Measurements from ENCODE around the gene OSBPL9.

OSBPL9 gene

GRCh38 chr1:51829058-51829457 is 212.2 kb downstream of the OSBPL9 start:
- DNase-seq (ENCODE audit: low read depth, low spot score), result no peak
- Histone ChIP-seq H3K27ac (no peak overlapping the region), H3K36me3 (ENCODE audit: insufficient read depth, low read length) (peaks cover 89% of the 10 kb centered on the region), H3K9me3 (ENCODE audit: low read depth, low read length) (no peaks in the 10 kb centered on the region; the same call in 1 of the 2 replicates), H3K4me3 (no peak overlapping the region), H3K9ac (ENCODE audit: insufficient read length) (no peak overlapping the region)
- TF ChIP-seq EZH2 (IDR thresholded peaks at IDR 0.05) (no peak), FOXP2 (optimal IDR thresholded peaks at IDR 0.05; ENCODE audit: control extremely low read depth, extremely low read length, insufficient read depth) (no peak), POLR2AphosphoS5 (IDR thresholded peaks at IDR 0.05; ENCODE audit: borderline replicate concordance, low read depth, low read length) (no peak)

DNA sequence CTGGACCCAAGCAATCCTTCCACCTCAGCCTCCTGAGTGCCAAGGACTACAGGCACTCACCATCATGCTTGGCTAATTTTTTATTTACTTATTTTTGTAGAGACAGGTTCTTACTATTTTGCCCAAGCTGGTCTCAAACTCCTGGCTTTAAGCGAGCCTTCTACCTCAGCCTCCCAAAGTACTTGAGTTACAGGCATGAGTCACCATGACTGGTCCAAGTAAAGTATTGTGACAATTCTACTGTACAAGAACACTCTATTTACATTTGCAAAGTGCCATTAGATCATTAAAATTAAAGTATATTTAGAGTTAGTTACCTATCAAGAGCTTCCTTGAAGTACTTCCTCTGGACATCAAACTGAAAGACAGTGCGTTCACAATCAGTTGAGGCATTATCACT is 216.8 kb downstream of the OSBPL9 start:
- Histone ChIP-seq H3K9me3 (ENCODE audit: low read depth, low read length) (no peaks in the 10 kb centered on the region; the same call in 1 of the 2 replicates), H3K4me3 (no peak overlapping the region), H3K27ac (no peak overlapping the region), H3K9ac (ENCODE audit: insufficient read length) (no peak overlapping the region), H3K36me3 (ENCODE audit: insufficient read depth, low read length) (peaks cover 92% of the 10 kb centered on the region)
- TF ChIP-seq FOXP2 (optimal IDR thresholded peaks at IDR 0.05; ENCODE audit: control extremely low read depth, extremely low read length, insufficient read depth) (no peak), POLR2AphosphoS5 (IDR thresholded peaks at IDR 0.05; ENCODE audit: borderline replicate concordance, low read depth, low read length) (no peak), EZH2 (IDR thresholded peaks at IDR 0.05) (no peak)
- DNase-seq (ENCODE audit: low read depth, low spot score), result no peak

GRCh38 chr1:51837243-51837642 is 220.4 kb downstream of the OSBPL9 start:
- H3K9me3 ChIP-seq (ENCODE audit: low read depth, low read length), result no peaks in the 10 kb centered on the region
- H3K36me3 ChIP-seq (ENCODE audit: insufficient read depth, low read length), result peaks cover 76% of the 10 kb centered on the region
- H3K9ac ChIP-seq (ENCODE audit: insufficient read length), result no peak overlapping the region
- DNase-seq (ENCODE audit: low read depth, low spot score), result no peak
- TF ChIP-seq POLR2AphosphoS5 (IDR thresholded peaks at IDR 0.05; ENCODE audit: borderline replicate concordance, low read depth, low read length) (no peak), EZH2 (IDR thresholded peaks at IDR 0.05) (no peak), FOXP2 (optimal IDR thresholded peaks at IDR 0.05; ENCODE audit: control extremely low read depth, extremely low read length, insufficient read depth) (no peak)
- H3K27ac ChIP-seq, result peak overlapping the region; percentile 60; the same call in 1 of the 2 replicates
- no peak overlapping the region for H3K4me3 ChIP-seq
